ENCODE measurements around the gene NEDD8. TPM values are rescaled to one million over a fixed set of nuclear protein-coding genes. Genes with fewer than 3 reads are reported as not detected.
"Not testable (repeated sequence)": the region's sequence is repeated elsewhere in the genome, so short reads cannot be mapped to it uniquely, and the experiment has no call there.

Gene NEDD8
- total and polyA plus RNA-seq, 2 experiments from 2014 or later, result 264 to 492 TPM

DNA sequence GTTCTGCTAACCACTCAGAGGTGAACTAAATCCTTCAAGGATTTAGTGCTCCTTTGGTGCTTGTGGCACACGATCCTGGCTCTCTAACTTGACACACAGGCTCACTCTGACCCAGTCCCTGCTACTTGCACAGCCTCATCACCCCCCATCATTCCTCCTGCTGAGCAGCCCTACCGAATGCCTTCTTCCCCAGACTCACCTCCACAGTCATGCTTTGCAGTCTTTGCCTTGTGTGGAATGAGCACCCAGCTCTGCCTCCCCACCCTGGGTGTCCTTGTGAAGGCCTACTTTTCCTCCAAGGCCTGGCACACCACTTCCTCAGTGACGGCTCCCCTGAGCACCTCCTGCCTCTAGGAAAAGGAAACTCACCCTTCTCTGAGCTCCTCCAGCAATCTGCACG is 18.2 kb upstream of the NEDD8 start:
- Histone ChIP-seq H3K27ac (no peak overlapping the region), H3K4me1 (ENCODE audit: low read depth) (no peaks in the 10 kb centered on the region), H3K9me3 (ENCODE audit: low read depth) (no peaks in the 10 kb centered on the region), H3K4me3 (no peak overlapping the region), H3K27me3 (no peaks in the 10 kb centered on the region), H3K36me3 (no peaks in the 10 kb centered on the region)
- TF ChIP-seq, protein P1, sequence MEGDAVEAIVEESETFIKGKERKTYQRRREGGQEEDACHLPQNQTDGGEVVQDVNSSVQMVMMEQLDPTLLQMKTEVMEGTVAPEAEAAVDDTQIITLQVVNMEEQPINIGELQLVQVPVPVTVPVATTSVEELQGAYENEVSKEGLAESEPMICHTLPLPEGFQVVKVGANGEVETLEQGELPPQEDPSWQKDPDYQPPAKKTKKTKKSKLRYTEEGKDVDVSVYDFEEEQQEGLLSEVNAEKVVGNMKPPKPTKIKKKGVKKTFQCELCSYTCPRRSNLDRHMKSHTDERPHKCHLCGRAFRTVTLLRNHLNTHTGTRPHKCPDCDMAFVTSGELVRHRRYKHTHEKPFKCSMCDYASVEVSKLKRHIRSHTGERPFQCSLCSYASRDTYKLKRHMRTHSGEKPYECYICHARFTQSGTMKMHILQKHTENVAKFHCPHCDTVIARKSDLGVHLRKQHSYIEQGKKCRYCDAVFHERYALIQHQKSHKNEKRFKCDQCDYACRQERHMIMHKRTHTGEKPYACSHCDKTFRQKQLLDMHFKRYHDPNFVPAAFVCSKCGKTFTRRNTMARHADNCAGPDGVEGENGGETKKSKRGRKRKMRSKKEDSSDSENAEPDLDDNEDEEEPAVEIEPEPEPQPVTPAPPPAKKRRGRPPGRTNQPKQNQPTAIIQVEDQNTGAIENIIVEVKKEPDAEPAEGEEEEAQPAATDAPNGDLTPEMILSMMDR (IDR thresholded peaks at IDR 0.05; ENCODE audit: low read depth, low read length), result no peak
- no peak for DNase-seq (ENCODE audit: low read depth in 1 of 2, low spot score in 1 of 2)

DNA sequence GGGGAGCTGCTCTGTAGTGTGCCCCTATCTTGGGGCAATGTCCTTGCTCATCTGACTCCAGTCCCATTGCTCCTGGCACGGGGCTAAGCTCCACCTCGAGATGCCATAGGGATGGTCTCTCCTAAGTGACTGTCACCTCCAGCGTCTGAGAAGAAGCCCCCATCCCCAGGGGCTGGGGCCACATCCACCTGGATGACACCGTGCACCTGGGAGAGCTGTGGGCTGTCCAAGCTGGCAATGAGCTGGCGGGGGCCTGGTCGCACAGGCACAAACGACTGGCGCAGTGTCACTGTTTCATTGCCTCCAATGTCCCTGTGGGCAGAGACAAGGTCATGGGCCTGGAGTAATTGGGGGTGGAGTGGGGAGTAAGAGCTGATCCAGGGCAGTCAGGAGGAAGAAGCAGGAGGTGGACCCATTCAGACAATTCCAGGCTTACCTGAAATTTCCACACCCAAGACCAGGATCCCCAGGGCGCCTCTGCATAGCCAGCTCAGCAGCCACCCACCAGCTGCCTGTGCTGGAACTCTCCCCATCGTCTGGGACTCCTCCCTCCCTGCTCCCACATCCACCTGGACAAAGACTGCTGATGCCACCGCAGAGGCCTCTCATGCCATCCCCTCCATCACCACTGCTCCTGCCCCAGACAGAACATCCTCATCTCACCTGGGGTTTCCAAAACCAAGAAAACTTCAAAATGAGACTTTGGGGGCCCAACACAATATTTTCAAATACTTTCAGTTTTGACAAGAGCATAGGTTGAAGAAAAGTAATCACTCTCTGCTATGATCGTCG is 17.3 kb upstream of the NEDD8 start:
- Histone ChIP-seq H3K27me3 (no peaks in the 10 kb centered on the region), H3K27ac (no peak overlapping the region), H3K4me3 (no peak overlapping the region), H3K4me1 (ENCODE audit: low read depth) (no peaks in the 10 kb centered on the region), H3K36me3 (no peaks in the 10 kb centered on the region), H3K9me3 (ENCODE audit: low read depth) (no peaks in the 10 kb centered on the region)
- TF ChIP-seq, protein P1 (IDR thresholded peaks at IDR 0.05; ENCODE audit: low read depth, low read length), result no peak
- DNase-seq (ENCODE audit: low read depth in 1 of 2, low spot score in 1 of 2), result no peak

DNA sequence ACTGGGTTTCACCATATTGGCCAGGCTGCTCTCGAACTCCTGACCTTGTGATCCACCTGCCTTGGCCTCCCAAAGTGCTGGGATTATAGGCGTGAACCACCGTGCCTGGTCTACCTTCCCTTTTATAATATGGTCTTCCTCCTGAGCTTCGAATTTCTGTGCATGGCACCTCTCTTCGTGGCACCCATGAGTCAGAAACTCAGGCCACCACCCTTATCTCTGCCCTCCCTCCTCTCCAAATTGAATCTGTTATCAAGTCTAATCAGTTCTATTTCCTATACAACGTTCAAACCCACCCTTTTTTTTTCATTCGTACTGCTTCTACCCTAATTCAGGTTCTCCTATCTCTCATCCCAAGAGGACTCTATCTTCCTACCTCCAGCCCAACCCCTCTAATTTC is 15.3 kb upstream of the NEDD8 start:
- Histone ChIP-seq H3K27ac (no peak overlapping the region), H3K27me3 (no peaks in the 10 kb centered on the region), H3K4me3 (no peak overlapping the region), H3K9me3 (ENCODE audit: low read depth) (no peaks in the 10 kb centered on the region), H3K36me3 (no peaks in the 10 kb centered on the region), H3K4me1 (ENCODE audit: low read depth) (no peaks in the 10 kb centered on the region)
- no peak for DNase-seq (ENCODE audit: low read depth in 1 of 2, low spot score in 1 of 2)
- TF ChIP-seq, protein P1 (IDR thresholded peaks at IDR 0.05; ENCODE audit: low read depth, low read length), result no peak

DNA sequence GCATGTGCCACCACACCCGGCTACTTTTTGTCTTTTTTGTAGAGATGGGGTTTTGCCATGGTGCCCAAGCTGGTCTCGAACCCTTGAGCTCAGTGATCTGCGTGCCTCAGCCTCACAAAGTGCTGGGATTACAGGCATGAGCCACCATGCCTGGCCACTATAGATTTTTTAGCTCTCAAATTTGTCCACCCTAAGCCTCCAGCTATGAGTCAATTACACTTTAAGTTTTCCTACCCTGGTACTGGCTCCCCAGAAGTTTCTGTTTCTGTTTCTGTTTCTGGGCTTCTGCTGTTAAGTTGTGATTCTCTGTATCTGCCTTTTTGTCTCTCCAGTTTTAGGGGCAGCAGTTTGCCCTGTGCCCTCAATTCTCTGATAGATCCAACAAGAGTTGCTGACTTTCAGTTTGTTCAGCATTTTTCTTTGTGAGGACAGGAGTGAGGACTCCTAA is 14.6 kb upstream of the NEDD8 start:
- Histone ChIP-seq H3K4me1 (ENCODE audit: low read depth) (no peaks in the 10 kb centered on the region), H3K4me3 (no peak overlapping the region), H3K27me3 (no peaks in the 10 kb centered on the region), H3K9me3 (ENCODE audit: low read depth) (no peaks in the 10 kb centered on the region), H3K36me3 (no peaks in the 10 kb centered on the region), H3K27ac (no peak overlapping the region)
- DNase-seq (ENCODE audit: low read depth in 1 of 2, low spot score in 1 of 2), result no peak
- TF ChIP-seq, protein P1 (IDR thresholded peaks at IDR 0.05; ENCODE audit: low read depth, low read length), result no peak

DNA sequence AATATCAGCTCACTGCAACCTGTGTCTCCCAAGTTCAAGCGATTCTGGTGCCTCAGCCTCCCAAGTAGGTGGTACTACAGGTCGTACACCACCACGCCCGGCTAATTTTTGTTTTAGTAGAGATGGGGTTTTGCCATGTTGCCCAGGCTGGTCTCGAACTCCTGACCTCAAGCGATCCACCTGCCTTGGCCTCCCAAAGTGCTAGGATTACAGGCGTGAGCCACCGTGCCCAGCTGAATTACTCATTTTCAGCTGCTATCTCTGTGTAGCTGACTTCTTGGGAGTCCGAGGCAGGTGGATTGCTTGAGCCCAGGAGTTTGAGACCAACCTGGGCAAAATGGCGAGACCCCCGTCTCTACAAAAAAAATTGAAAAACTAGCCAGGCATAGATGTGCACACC is 13.2 kb upstream of the NEDD8 start:
- H3K4me3 ChIP-seq; H3K36me3 ChIP-seq; DNase-seq (ENCODE audit: low read depth in 1 of 2, low spot score in 1 of 2); H3K4me1 ChIP-seq (ENCODE audit: low read depth); H3K27me3 ChIP-seq; H3K9me3 ChIP-seq (ENCODE audit: low read depth); H3K27ac ChIP-seq: not testable (repeated sequence)

DNA sequence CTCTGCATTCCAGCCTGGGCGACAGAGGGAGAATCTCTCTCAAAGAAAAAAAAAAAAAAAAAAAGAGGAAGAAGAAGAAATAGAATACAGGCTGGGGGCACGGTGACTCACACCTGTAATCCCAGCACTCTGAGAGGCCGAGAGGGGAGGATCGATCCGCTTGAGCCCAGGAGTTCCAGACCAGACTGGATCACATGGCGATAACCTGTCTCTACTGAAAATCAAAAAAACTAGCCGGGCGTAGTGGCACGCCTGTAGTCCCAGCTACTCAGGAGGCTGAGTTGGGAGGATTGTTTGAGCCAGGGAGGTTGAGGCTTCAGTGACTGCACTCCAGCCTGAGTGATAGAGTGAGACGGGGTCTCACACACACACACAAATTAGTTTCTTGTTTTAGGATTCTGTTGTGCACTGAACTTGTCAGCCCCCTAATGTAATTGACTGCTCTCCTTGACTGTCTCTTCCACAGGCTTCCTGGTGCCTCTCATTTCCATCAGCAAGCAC is 11.2 kb upstream of the NEDD8 start:
- TF ChIP-seq, protein P1 (IDR thresholded peaks at IDR 0.05; ENCODE audit: low read depth, low read length), result no peak
- H3K27ac ChIP-seq, result peak overlapping the region; percentile 98
- H3K4me3 ChIP-seq, result peak overlapping the region; percentile 58
- H3K9me3 ChIP-seq (ENCODE audit: low read depth), result no peaks in the 10 kb centered on the region
- no peaks in the 10 kb centered on the region for H3K4me1 ChIP-seq (ENCODE audit: low read depth)
- peaks cover 7% of the 10 kb centered on the region for H3K36me3 ChIP-seq
- H3K27me3 ChIP-seq, result no peaks in the 10 kb centered on the region
- no peak for DNase-seq (ENCODE audit: low read depth in 1 of 2, low spot score in 1 of 2)
